Right lobe of liver (tissue), 6 donors: ENCODE data around the gene C16orf78. TPM values are rescaled to one million over a fixed set of nuclear protein-coding genes. Genes with fewer than 3 reads are reported as not detected.

Experiments
- ATAC-seq, 4 donors: fragments of 200-7000 bp; cut with Tn5 transposase; one replicate each; pipeline ENCODE4 v1.9.1; 2020; ENCODE audit warnings: mild to moderate bottlenecking in 4 of 4, moderate library complexity in 4 of 4
- DNase-seq, 3 donors: peaks; one replicate each; pipeline ENCODE4 v3.0.0-alpha.2; 2020
- H3K27ac ChIP-seq, 3 donors: fragments of 200-600 bp; one replicate each; pipeline ENCODE4 v1.8.0; 2022
- H3K27me3 ChIP-seq, 2 donors: fragments of 200-600 bp; one replicate each; pipeline ENCODE4 v1.8.0; 2022
- H3K36me3 ChIP-seq, 4 donors: fragments of 200-600 bp; sonication (generic) in 1 of 4; one replicate each; pipeline versions ENCODE4 v1.5.1 to v1.8.0; 2017 to 2022; ENCODE audit warnings: control low read depth in 1 of 4
- H3K4me1 ChIP-seq, 4 donors: fragments of 200-600 bp; sonication (generic) in 1 of 4; one replicate each; pipeline versions ENCODE4 v1.5.1 to v1.8.0; 2017 to 2022; ENCODE audit warnings: control low read depth in 1 of 4
- H3K4me3 ChIP-seq, 3 donors: fragments of 200-600 bp; one replicate each; pipeline ENCODE4 v1.8.0; 2022
- H3K9me3 ChIP-seq, 4 donors: fragments of 200-600 bp; sonication (generic) in 1 of 4; one replicate each; pipeline versions ENCODE4 v1.5.1 to v1.8.0; 2017 to 2022; ENCODE audit warnings: control low read depth in 1 of 4
- POLR2A ChIP-seq: fragments of 450-650 bp; IDR thresholded peaks from one replicate; pipeline ENCODE4 v1.6.1; 2017; ENCODE audit warnings: antibody characterized with exemption, mild to moderate bottlenecking
- WGBS: methylation state at CpG from one replicate; pipeline ENCODE4 v1.1.6; 2018; ENCODE audit warnings: low coverage, low lambda C conversion rate; ENCODE audit not compliant: insufficient coverage; ENCODE audit errors: missing lambda C conversion rate; 5-methylcytosine and 5-hydroxymethylcytosine counted together
- intact Hi-C, 2 donors: fragments of 100-400 bp; cut with DNase I; formaldehyde crosslinking; loops; one replicate each; pipeline versions ENCODE4 v1.11.2 to v1.14.1; 2022
- total RNA-seq, 6 experiments: library from RNA; depleted of rRNA in 2 of 6; stranded (reverse); fragments of >200 nt in 2 of 6; fragmentation: NEBNext Ultra II Directional in 3 of 6; extraction: Animal tissue kit (Norgen Biotek cat#: 25700) in 3 of 6; gene quantifications; one replicate each; pipeline versions ENCODE4 v1.1.0 to v1.2.4, GENCODE V29; 2016 to 2023
- TF ChIP-seq, protein P1 (sequence below), 4 donors: fragments of 200-600 bp in 3 of 4; fragments of 450-650 bp in 1 of 4; IDR thresholded peaks; one replicate each; pipeline versions ENCODE4 v1.5.1 to v1.8.0; 2016 to 2022; ENCODE audit warnings: antibody characterized with exemption in 4 of 4, mild to moderate bottlenecking in 2 of 4
- donor health status: DM: no; HTN: yes; CAD: no.
- donor health status: DM: no; HTN: no; CAD: no.
- donor health status: DM: no; HTN: no; CAD: no.
- donor health status: DM: no; HTN: yes; CAD: no.
- donor health status: DM: no; HTN: yes; CAD: no.

Gene C16orf78
- total RNA-seq, 6 experiments from 2014 or later, result not detected

DNA sequence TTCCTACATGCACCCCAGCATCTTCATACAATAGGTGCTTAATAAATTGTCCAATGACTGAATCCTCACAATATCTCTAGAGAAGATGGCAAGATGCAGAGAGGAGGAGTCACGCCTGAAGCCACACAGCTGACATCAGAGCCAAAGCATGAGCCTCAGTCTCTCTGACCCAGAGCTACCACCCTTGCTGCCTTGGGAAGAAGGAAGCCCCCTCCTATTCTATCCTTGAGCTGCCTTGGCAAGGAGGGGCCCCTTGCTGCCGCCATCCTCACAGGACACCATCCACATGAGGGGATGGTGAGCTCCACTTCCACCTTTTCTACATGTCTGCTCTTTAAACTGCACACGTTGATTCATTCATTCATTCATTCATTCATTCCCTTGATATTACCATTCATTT, 37.0 kb upstream of the C16orf78 start:
- Histone ChIP-seq H3K4me1 (no peaks in the 10 kb centered on the region), H3K27me3 (no peaks in the 10 kb centered on the region), H3K27ac (no peak overlapping the region), H3K4me3 (no peak overlapping the region), H3K36me3 (no peaks in the 10 kb centered on the region), H3K9me3 (no peaks in the 10 kb centered on the region)
- intact Hi-C loops, result no loop called here
- TF ChIP-seq POLR2A, result no peak
- TF ChIP-seq, protein P1, sequence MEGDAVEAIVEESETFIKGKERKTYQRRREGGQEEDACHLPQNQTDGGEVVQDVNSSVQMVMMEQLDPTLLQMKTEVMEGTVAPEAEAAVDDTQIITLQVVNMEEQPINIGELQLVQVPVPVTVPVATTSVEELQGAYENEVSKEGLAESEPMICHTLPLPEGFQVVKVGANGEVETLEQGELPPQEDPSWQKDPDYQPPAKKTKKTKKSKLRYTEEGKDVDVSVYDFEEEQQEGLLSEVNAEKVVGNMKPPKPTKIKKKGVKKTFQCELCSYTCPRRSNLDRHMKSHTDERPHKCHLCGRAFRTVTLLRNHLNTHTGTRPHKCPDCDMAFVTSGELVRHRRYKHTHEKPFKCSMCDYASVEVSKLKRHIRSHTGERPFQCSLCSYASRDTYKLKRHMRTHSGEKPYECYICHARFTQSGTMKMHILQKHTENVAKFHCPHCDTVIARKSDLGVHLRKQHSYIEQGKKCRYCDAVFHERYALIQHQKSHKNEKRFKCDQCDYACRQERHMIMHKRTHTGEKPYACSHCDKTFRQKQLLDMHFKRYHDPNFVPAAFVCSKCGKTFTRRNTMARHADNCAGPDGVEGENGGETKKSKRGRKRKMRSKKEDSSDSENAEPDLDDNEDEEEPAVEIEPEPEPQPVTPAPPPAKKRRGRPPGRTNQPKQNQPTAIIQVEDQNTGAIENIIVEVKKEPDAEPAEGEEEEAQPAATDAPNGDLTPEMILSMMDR (IDR thresholded peaks at IDR 0.05), result no peak
- WGBS, result 52% methylated on average over 3 of the region's 3 CpGs
- ATAC-seq (no peak), DNase-seq (no peak)

DNA sequence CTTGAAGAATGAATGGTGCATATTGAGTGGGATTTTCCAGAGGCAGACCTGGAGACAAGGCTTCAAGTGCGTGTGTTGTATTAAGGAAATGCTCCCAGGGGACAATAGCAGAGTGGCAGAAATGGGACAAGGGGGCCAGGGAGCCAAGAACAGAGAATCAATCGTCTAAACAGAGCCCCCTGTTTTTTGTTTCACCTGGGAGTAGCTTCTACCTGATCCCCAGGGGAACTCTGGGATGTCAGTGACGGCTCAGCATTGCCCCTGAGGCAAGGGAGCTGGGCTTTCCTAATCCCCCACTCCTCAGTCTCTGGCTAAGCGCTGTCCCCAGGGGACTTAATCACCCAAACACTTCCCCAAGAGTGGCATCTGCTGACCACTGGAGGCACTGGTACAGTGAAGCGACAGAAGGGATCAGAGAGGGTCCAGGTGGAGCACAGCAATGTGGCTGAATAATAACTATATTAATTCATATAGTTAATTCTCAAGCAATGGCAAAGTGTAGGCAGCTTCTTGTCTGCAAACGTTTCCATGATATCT, 35.7 kb upstream of the C16orf78 start:
- Histone ChIP-seq H3K9me3 (no peaks in the 10 kb centered on the region), H3K4me1 (no peaks in the 10 kb centered on the region), H3K36me3 (no peaks in the 10 kb centered on the region), H3K4me3 (no peak overlapping the region), H3K27me3 (no peaks in the 10 kb centered on the region), H3K27ac (no peak overlapping the region)
- WGBS, result 45% methylated on average over 4 of the region's 6 CpGs
- ATAC-seq (no peak), DNase-seq (no peak)
- TF ChIP-seq, protein P1 (IDR thresholded peaks at IDR 0.05), result no peak
- TF ChIP-seq POLR2A, result no peak
- intact Hi-C loops, result no loop called here

DNA sequence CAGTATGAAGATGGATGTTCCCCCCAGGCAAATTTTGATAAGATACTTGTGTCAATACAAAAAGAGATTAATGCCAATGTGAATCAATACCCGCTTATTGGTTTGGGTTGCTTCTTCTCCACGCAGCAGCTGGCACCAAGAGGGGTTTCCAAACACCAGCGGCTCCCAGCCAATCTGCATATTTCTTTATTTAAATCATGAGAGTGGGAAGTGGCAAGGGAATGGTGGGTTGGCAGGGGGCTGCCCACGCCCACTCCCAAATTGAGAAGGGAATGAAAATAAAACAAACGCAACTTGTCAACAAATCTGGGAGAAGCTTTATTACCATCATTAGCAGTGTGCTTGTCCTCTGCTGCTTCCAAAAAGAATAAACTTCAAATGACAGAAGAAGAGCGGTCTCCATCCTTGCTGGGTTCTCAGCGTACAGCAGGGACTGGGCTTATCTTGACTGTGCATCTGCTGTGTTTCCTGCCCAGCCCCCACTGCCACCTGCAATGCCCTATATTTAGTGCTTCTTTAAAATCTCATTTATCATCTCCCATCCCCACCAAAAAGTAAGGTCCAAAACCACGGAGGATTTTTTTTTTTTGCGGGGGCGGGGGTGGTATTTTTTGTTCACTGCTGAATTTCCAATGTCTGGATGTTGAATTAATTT, 34.9 kb upstream of the C16orf78 start:
- ATAC-seq (no peak), DNase-seq (no peak)
- no peak overlapping the region for H3K4me3 ChIP-seq
- no peaks in the 10 kb centered on the region for H3K9me3 ChIP-seq
- TF ChIP-seq, protein P1 (IDR thresholded peaks at IDR 0.05), result no peak
- TF ChIP-seq POLR2A, result no peak
- intact Hi-C loops, result no loop called here
- H3K27ac ChIP-seq, result no peak overlapping the region
- WGBS, result 28% methylated on average over 10 of the region's 10 CpGs
- no peaks in the 10 kb centered on the region for H3K4me1 ChIP-seq
- no peaks in the 10 kb centered on the region for H3K27me3 ChIP-seq
- H3K36me3 ChIP-seq, result no peaks in the 10 kb centered on the region

DNA sequence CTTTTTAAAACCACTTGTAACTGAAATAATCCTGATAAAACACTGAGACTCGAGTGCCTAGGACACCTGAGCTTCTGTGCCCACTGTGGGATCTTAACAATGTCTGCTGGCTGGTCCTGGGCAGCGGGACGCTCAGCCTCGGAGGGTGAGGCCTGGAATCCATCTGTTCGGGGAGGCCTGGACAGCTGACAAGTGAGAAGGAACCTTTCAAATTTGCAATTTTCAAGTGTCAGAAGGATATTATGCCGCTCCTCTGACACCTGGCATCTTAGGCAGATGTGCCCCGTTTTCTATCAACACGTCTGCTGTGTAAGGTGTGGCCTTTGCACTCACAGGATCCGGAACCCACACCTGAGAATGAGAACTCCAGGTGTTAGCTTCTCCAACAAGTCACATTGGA, 33.1 kb upstream of the C16orf78 start:
- Histone ChIP-seq H3K4me1 (no peaks in the 10 kb centered on the region), H3K9me3 (no peaks in the 10 kb centered on the region), H3K27me3 (no peaks in the 10 kb centered on the region), H3K27ac (no peak overlapping the region), H3K36me3 (no peaks in the 10 kb centered on the region), H3K4me3 (no peak overlapping the region)
- no peak for TF ChIP-seq POLR2A
- TF ChIP-seq, protein P1 (IDR thresholded peaks at IDR 0.05), result no peak
- ATAC-seq, result no peak
- peak in 1 of 3 donors; percentile 13 for DNase-seq
- 71% methylated on average over 4 of the region's 9 CpGs for WGBS
- intact Hi-C loops, result no loop called here
